ENCODE data around the gene ZEB2. TPM values are rescaled to one million over a fixed set of nuclear protein-coding genes. Genes with fewer than 3 reads are reported as not detected.

ZEB2 gene
- total RNA-seq, 1 experiment from 2014 or later: 28.2 TPM

- H3K4me1 Mint-ChIP-seq (ENCODE audit: insufficient read depth, unreplicated experiment): peaks cover 18% of the 10 kb centered on the region
- no peaks in the 10 kb centered on the region for H3K36me3 Mint-ChIP-seq (ENCODE audit: insufficient read depth, unreplicated experiment)
- no peaks in the 10 kb centered on the region for H3K27me3 Mint-ChIP-seq (ENCODE audit: insufficient read depth, unreplicated experiment)
- TF ChIP-seq CTCF (IDR thresholded peaks at IDR 0.05; ENCODE audit: unreplicated experiment): no peak
- H3K27ac Mint-ChIP-seq (ENCODE audit: low read depth, unreplicated experiment): no peak overlapping the region
- intact Hi-C loops (cut with micrococcal nuclease): no loop called here
- no TSS peak for BruUV-seq (replicated peaks)
- no peak overlapping the region for H3K4me3 Mint-ChIP-seq (ENCODE audit: unreplicated experiment)
- H3K9me3 Mint-ChIP-seq (ENCODE audit: unreplicated experiment): no peaks in the 10 kb centered on the region
- no peak for DNase-seq (ENCODE audit: unreplicated experiment)
- POLR2A ChIA-PET: no interaction called here
- CTCF ChIA-PET: no interaction called here
These were observed 6.9 kb upstream of the ZEB2 start for GRCh38 chr2:144526831-144527230.

GRCh38 chr2:144524118-144525009, 4.4 kb upstream of the ZEB2 start:
- DNase-seq (ENCODE audit: unreplicated experiment): no peak
- intact Hi-C loops (cut with micrococcal nuclease): no loop called here
- CTCF ChIA-PET: no interaction called here
- no peak for TF ChIP-seq CTCF (IDR thresholded peaks at IDR 0.05; ENCODE audit: unreplicated experiment)
- Mint-ChIP-seq H3K27ac (ENCODE audit: low read depth, unreplicated experiment) (peak overlapping the region; percentile 55), H3K4me3 (ENCODE audit: unreplicated experiment) (peak overlapping the region; percentile 58), H3K4me1 (ENCODE audit: insufficient read depth, unreplicated experiment) (peaks cover 6% of the 10 kb centered on the region), H3K27me3 (ENCODE audit: insufficient read depth, unreplicated experiment) (no peaks in the 10 kb centered on the region), H3K36me3 (ENCODE audit: insufficient read depth, unreplicated experiment) (no peaks in the 10 kb centered on the region), H3K9me3 (ENCODE audit: unreplicated experiment) (no peaks in the 10 kb centered on the region)
- BruUV-seq (replicated peaks): no TSS peak
- POLR2A ChIA-PET: interaction anchor here (1.2 kb wide), 1 partner anchor 30 kb away, joined by 3 read pairs; no protein-coding TSS in a partner anchor

GRCh38 chr2:144523596-144524117, 3.7 kb upstream of the ZEB2 start:
- H3K27ac Mint-ChIP-seq (ENCODE audit: low read depth, unreplicated experiment): no peak overlapping the region
- H3K27me3 Mint-ChIP-seq (ENCODE audit: insufficient read depth, unreplicated experiment): no peaks in the 10 kb centered on the region
- no peak for TF ChIP-seq CTCF (IDR thresholded peaks at IDR 0.05; ENCODE audit: unreplicated experiment)
- H3K4me1 Mint-ChIP-seq (ENCODE audit: insufficient read depth, unreplicated experiment): peaks cover 6% of the 10 kb centered on the region
- no peak for DNase-seq (ENCODE audit: unreplicated experiment)
- POLR2A ChIA-PET: interaction anchor here (1.2 kb wide), 1 partner anchor 31 kb away, joined by 3 read pairs; no protein-coding TSS in a partner anchor
- BruUV-seq (replicated peaks): no TSS peak
- H3K9me3 Mint-ChIP-seq (ENCODE audit: unreplicated experiment): no peaks in the 10 kb centered on the region
- no peaks in the 10 kb centered on the region for H3K36me3 Mint-ChIP-seq (ENCODE audit: insufficient read depth, unreplicated experiment)
- peak overlapping the region; percentile 56 for H3K4me3 Mint-ChIP-seq (ENCODE audit: unreplicated experiment)
- intact Hi-C loops (cut with micrococcal nuclease): no loop called here
- CTCF ChIA-PET: interaction anchor here (0.6 kb wide), 1 partner anchor 40 kb away, joined by 4 read pairs; no protein-coding TSS in a partner anchor

- H3K9me3 Mint-ChIP-seq (ENCODE audit: unreplicated experiment): no peaks in the 10 kb centered on the region
- H3K27ac Mint-ChIP-seq (ENCODE audit: low read depth, unreplicated experiment): no peak overlapping the region
- peak overlapping the region; percentile 56 for H3K4me3 Mint-ChIP-seq (ENCODE audit: unreplicated experiment)
- H3K27me3 Mint-ChIP-seq (ENCODE audit: insufficient read depth, unreplicated experiment): no peaks in the 10 kb centered on the region
- intact Hi-C loops (cut with micrococcal nuclease): no loop called here
- BruUV-seq (replicated peaks): no TSS peak
- no peak for DNase-seq (ENCODE audit: unreplicated experiment)
- ChIA-PET POLR2A (interaction anchor here (1.2 kb wide), 1 partner anchor 31 kb away, joined by 3 read pairs; no protein-coding TSS in a partner anchor), CTCF (interaction anchor here (0.6 kb wide), 1 partner anchor 40 kb away, joined by 4 read pairs; no protein-coding TSS in a partner anchor)
- TF ChIP-seq CTCF (IDR thresholded peaks at IDR 0.05; ENCODE audit: unreplicated experiment): no peak
- H3K4me1 Mint-ChIP-seq (ENCODE audit: insufficient read depth, unreplicated experiment): peaks cover 6% of the 10 kb centered on the region
- no peaks in the 10 kb centered on the region for H3K36me3 Mint-ChIP-seq (ENCODE audit: insufficient read depth, unreplicated experiment)
These were observed 3.1 kb upstream of the ZEB2 start for GRCh38 chr2:144522897-144523595.
